ENCODE data around the gene DRC7. TPM values are rescaled to one million over a fixed set of nuclear protein-coding genes. Genes with fewer than 3 reads are reported as not detected.

Gene DRC7
- total RNA-seq, 2 experiments from 2014 or later: not detected

DNA sequence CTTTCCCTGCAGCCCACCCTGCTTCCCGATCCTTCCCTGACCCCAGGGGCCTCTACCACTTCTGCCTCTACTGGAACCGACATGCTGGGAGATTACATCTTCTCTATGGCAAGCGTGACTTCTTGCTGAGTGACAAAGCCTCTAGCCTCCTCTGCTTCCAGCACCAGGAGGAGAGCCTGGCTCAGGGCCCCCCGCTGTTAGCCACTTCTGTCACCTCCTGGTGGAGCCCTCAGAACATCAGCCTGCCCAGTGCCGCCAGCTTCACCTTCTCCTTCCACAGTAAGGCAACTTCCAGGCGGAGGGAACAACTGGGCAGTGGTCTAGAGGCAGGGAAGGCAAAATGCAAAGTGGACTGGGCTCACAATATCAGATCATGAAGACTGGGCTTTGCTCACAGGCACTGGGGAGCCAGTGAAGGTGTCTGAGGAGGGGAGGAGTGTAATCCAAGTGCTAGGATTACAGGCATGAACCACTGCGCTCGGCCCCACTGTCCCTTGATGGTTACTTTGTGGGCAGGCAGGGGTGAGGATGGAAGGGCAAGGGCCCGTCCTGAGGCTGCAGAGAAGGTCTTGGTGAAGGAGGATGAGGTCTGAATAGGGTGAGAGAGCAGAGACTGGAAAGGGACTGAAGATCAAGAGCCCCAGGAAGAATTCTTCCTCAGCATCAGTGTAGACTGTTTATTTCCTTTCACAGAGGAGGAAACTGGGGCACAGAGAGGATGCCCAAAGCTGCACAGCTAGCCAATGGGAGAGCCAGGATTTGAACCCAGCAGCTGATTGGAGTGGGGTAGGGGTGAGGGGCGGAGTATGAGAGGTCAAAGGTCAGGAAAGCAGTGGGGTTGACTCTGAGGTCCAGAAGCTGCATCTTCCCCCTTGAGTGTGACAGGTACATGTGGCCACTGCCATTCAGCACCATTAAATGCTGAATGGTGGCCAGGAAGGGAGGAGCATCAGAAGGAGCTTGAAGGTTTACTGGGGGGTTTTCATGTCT, 43.0 kb upstream of the DRC7 start:
- H3K4me3 Mint-ChIP-seq: no peak overlapping the region
- intact Hi-C loops (cut with micrococcal nuclease): no loop called here

DNA sequence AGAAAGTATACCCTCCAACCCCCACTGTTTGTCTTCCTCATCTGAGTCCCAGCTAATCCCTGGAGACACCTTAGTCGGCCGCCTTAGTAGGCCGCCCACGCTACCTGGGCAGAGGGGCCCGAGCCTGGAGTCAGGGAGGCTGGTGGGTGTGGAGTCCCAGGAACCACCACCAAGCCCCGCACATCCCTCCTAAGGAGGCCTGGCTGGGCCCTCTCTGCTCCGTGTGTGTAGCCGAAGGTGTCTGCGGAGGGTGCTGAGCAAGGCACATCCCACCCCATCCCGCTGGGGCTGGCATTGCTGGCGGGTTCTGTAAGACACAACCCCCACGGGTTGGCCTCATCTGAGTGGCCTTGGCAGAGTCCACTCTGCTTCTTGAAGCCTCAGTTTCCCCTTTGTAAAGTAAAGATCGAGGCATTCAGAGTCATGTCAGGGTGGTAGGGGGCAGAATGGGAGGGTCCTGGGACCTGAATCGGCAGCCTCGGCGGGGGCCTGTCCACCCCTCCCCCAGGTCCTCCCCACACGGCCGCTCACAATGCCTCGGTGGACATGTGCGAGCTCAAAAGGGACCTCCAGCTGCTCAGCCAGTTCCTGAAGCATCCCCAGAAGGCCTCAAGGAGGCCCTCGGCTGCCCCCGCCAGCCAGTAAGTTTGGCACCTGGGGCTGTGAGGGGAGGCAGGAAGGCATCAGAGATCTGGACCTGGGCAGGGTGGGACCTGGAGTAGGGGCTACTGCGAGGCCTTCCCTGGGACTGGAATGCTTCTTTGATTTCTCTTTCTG, 41.7 kb upstream of the DRC7 start:
- CTCF ChIA-PET: interaction anchor here (1.2 to 8.6 kb wide), 3 partner anchors 55 to 77 kb away, joined by 3 to 250 read pairs (median 197); no protein-coding TSS in a partner anchor
- no peaks in the 10 kb centered on the region for H3K9me3 Mint-ChIP-seq
- POLR2A ChIA-PET: no interaction called here
- no peak overlapping the region for H3K27ac Mint-ChIP-seq
- intact Hi-C loops (cut with micrococcal nuclease): no loop called here
- no peak for DNase-seq
- H3K4me1 Mint-ChIP-seq (ENCODE audit: low read depth): peaks cover 19% of the 10 kb centered on the region
- no peaks in the 10 kb centered on the region for H3K36me3 Mint-ChIP-seq
- no peaks in the 10 kb centered on the region for H3K27me3 Mint-ChIP-seq
- H3K4me3 Mint-ChIP-seq: no peak overlapping the region

More for the DNA sequence above, 43.0 kb upstream of the DRC7 start:
- CTCF ChIA-PET: interaction anchor here (1.2 to 8.6 kb wide), 4 partner anchors 43 to 76 kb away, joined by 3 to 250 read pairs (median 144); no protein-coding TSS in a partner anchor
- peak; percentile 29 for DNase-seq
- no peak overlapping the region for H3K27ac Mint-ChIP-seq
- no peaks in the 10 kb centered on the region for H3K36me3 Mint-ChIP-seq
- H3K9me3 Mint-ChIP-seq: no peaks in the 10 kb centered on the region
- POLR2A ChIA-PET: no interaction called here
- H3K27me3 Mint-ChIP-seq: no peaks in the 10 kb centered on the region
- H3K4me1 Mint-ChIP-seq (ENCODE audit: low read depth): peaks cover 21% of the 10 kb centered on the region

GRCh38 chr16:57653936-57654335, 40.7 kb upstream of the DRC7 start:
- intact Hi-C loops (cut with micrococcal nuclease): no loop called here
- Mint-ChIP-seq H3K9me3 (no peaks in the 10 kb centered on the region), H3K27ac (no peak overlapping the region), H3K27me3 (no peaks in the 10 kb centered on the region), H3K4me1 (ENCODE audit: low read depth) (peaks cover 10% of the 10 kb centered on the region), H3K4me3 (no peak overlapping the region), H3K36me3 (no peaks in the 10 kb centered on the region)
- ChIA-PET POLR2A (no interaction called here), CTCF (interaction anchor here (0.8 kb wide), 1 partner anchor 79 kb away, joined by 3 read pairs; no protein-coding TSS in a partner anchor)
- no peak for DNase-seq

GRCh38 chr16:57656342-57656955, 38.2 kb upstream of the DRC7 start:
- POLR2A ChIA-PET: no interaction called here
- H3K36me3 Mint-ChIP-seq: no peaks in the 10 kb centered on the region
- CTCF ChIA-PET: interaction anchor here (0.8 kb wide), 1 partner anchor 81 kb away, joined by 3 read pairs; no protein-coding TSS in a partner anchor
- H3K4me1 Mint-ChIP-seq (ENCODE audit: low read depth): peaks cover 6% of the 10 kb centered on the region
- intact Hi-C loops (cut with micrococcal nuclease): no loop called here
- H3K27me3 Mint-ChIP-seq: no peaks in the 10 kb centered on the region
- H3K27ac Mint-ChIP-seq: no peak overlapping the region
- no peak for DNase-seq
- H3K4me3 Mint-ChIP-seq: no peak overlapping the region
- no peaks in the 10 kb centered on the region for H3K9me3 Mint-ChIP-seq

DNA sequence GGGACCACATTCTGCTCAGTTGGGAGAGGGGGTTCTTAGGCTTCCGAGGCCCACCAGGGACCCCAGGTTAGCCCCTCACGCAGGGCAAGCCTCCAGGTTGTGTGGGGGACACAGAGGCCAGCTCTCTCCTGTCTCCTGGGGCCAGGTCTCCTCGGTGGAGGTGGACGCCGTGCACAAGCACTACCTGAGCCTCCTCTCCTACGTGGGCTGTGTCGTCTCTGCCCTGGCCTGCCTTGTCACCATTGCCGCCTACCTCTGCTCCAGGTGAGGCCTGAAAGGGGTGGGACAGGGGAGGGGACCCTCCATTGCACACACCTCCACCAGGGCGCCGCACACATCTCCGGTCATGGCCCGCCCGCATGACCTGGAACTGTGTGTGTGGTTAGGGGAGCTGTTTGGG, 37.4 kb upstream of the DRC7 start:
- intact Hi-C loops (cut with micrococcal nuclease): no loop called here
- no peaks in the 10 kb centered on the region for H3K36me3 Mint-ChIP-seq
- POLR2A ChIA-PET: no interaction called here
- CTCF ChIA-PET: interaction anchor here (1.4 kb wide), 1 partner anchor 9 kb away, joined by 5 read pairs; no protein-coding TSS in a partner anchor
- no peak overlapping the region for H3K27ac Mint-ChIP-seq
- no peak for DNase-seq
- no peaks in the 10 kb centered on the region for H3K27me3 Mint-ChIP-seq
- H3K4me1 Mint-ChIP-seq (ENCODE audit: low read depth): no peaks in the 10 kb centered on the region
- H3K9me3 Mint-ChIP-seq: no peaks in the 10 kb centered on the region
- no peak overlapping the region for H3K4me3 Mint-ChIP-seq

- Mint-ChIP-seq H3K27ac (no peak overlapping the region), H3K9me3 (no peaks in the 10 kb centered on the region), H3K36me3 (no peaks in the 10 kb centered on the region), H3K27me3 (no peaks in the 10 kb centered on the region), H3K4me1 (ENCODE audit: low read depth) (no peaks in the 10 kb centered on the region), H3K4me3 (no peak overlapping the region)
- intact Hi-C loops (cut with micrococcal nuclease): no loop called here
- POLR2A ChIA-PET: no interaction called here
- no peak for DNase-seq
- CTCF ChIA-PET: interaction anchor here (1.4 kb wide), 1 partner anchor 10 kb away, joined by 5 read pairs; no protein-coding TSS in a partner anchor
These were observed 36.3 kb upstream of the DRC7 start for GRCh38 chr16:57658130-57658877.

- intact Hi-C loops (cut with micrococcal nuclease): no loop called here
- ChIA-PET POLR2A (no interaction called here), CTCF (interaction anchor here (0.7 kb wide), 1 partner anchor 98 kb away, joined by 3 read pairs; no protein-coding TSS in a partner anchor)
- no peak for DNase-seq
- Mint-ChIP-seq H3K27ac (no peak overlapping the region), H3K27me3 (no peaks in the 10 kb centered on the region), H3K9me3 (no peaks in the 10 kb centered on the region), H3K4me1 (ENCODE audit: low read depth) (no peaks in the 10 kb centered on the region), H3K4me3 (no peak overlapping the region), H3K36me3 (no peaks in the 10 kb centered on the region)
These were observed 35.5 kb upstream of the DRC7 start for GRCh38 chr16:57658878-57659674.

DNA sequence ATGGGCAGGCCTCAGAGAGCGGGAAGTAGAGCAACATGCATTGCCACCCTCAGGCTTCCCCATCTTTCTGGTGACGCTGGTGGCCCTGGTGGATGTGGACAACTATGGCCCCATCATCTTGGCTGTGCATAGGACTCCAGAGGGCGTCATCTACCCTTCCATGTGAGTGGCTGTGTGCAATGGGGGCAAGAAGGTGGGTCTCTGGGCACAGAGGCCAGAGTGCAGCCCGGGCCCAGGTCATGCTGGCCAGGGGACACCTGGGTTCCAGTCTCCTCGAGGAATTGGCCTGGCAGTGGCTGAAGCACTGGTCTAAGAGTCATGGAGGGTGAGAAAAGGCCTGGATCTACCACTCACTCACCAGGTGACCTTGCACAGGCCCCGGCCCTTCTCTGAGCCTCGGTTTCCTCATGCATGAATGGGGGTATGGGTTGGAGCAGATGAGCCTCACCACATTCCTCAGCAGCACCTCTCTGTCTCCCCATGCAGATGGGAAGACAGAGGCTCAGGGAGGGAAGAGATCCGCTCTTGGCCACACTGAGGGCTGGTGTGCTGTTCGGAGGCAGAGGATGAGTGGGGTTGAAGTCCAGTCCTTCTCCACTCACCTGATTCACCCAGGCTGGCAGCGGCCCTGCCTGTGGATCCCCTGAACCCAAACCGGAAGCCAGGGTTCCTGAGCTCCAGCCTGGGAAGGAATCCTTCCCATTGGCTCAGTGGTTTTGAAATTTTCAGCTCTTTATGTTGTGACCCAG, 33.7 kb upstream of the DRC7 start:
- ChIA-PET CTCF (no interaction called here), POLR2A (no interaction called here)
- Mint-ChIP-seq H3K4me1 (ENCODE audit: low read depth) (no peaks in the 10 kb centered on the region), H3K27ac (no peak overlapping the region), H3K9me3 (no peaks in the 10 kb centered on the region), H3K36me3 (no peaks in the 10 kb centered on the region), H3K27me3 (no peaks in the 10 kb centered on the region), H3K4me3 (no peak overlapping the region)
- intact Hi-C loops (cut with micrococcal nuclease): no loop called here
- no peak for DNase-seq

- H3K4me3 Mint-ChIP-seq: no peak overlapping the region
- ChIA-PET POLR2A (no interaction called here), CTCF (no interaction called here)
- no peaks in the 10 kb centered on the region for H3K4me1 Mint-ChIP-seq (ENCODE audit: low read depth)
- no peak for DNase-seq
- H3K9me3 Mint-ChIP-seq: no peaks in the 10 kb centered on the region
- H3K27ac Mint-ChIP-seq: no peak overlapping the region
- intact Hi-C loops (cut with micrococcal nuclease): no loop called here
- H3K36me3 Mint-ChIP-seq: no peaks in the 10 kb centered on the region
- H3K27me3 Mint-ChIP-seq: no peaks in the 10 kb centered on the region
These were observed 33.1 kb upstream of the DRC7 start for GRCh38 chr16:57661510-57661909.

DNA sequence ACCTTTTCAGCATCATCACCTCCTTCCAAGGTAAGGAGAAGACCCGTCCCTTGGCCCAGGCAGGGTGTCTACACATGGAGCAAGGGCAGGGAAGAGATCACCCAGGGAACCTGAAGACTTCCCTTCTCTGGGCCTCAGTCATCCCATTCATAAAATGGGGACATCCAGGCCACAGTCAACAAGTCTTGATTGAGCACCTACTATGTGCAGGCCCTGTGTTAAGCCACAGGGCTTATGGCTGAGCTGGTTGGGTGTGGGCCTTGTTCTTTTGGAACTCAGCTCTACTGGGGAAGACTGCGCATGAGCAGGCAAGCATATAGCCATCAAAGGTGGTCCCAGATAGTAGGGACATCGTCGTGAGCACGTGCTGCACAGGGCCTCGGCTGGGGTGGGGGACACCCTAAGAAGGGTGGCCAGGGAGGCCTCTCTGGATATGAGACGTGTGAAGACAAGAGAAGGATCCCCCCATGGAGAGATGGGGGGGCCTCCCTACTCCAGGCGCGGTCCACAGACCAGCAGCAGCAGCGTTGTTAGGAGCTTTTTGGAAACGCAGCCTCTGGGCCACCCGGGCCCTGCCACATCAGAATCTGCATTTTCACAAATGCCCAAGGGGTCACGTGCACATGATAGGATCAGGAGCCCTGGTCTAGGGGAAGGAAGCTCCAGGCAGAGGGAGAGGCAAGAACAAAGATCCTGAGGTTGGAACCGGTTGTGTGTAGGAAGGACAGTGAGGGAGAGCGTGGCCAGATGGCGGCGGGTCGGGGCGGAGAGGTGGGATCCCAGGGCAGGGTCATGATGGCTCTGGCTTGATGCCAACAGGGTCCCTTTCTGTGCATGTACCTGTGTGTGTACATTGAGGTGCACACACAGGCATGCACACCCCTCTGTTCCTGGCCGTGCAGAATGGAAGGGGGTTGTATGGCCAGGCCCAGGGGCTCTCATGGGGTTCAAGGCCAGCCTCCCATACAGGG, 32.4 kb upstream of the DRC7 start:
- Mint-ChIP-seq H3K27me3 (no peaks in the 10 kb centered on the region), H3K4me3 (no peak overlapping the region), H3K36me3 (no peaks in the 10 kb centered on the region), H3K9me3 (no peaks in the 10 kb centered on the region), H3K27ac (no peak overlapping the region), H3K4me1 (ENCODE audit: low read depth) (no peaks in the 10 kb centered on the region)
- intact Hi-C loops (cut with micrococcal nuclease): no loop called here
- CTCF ChIA-PET: no interaction called here
- no peak for DNase-seq
- POLR2A ChIA-PET: no interaction called here

All from activated CD4-positive, alpha-beta memory T cell treated with anti-CD3 and anti-CD28 coated beads for 36 hours (primary cell).